NOMO-1 treated with dmso at 0.1 percent for 144 hours (cell line): ENCODE data around the gene ANKMY1.
A peak's percentile ranks its signal among the peaks of the same experiment; 100 is the strongest.

ENCODE experiments used
- DNase-seq: peaks from one replicate; lab custom pipeline; 2025; ENCODE audit not compliant: unreplicated experiment; lab: John Stamatoyannopoulos, UW

ANKMY1 gene, protein sequence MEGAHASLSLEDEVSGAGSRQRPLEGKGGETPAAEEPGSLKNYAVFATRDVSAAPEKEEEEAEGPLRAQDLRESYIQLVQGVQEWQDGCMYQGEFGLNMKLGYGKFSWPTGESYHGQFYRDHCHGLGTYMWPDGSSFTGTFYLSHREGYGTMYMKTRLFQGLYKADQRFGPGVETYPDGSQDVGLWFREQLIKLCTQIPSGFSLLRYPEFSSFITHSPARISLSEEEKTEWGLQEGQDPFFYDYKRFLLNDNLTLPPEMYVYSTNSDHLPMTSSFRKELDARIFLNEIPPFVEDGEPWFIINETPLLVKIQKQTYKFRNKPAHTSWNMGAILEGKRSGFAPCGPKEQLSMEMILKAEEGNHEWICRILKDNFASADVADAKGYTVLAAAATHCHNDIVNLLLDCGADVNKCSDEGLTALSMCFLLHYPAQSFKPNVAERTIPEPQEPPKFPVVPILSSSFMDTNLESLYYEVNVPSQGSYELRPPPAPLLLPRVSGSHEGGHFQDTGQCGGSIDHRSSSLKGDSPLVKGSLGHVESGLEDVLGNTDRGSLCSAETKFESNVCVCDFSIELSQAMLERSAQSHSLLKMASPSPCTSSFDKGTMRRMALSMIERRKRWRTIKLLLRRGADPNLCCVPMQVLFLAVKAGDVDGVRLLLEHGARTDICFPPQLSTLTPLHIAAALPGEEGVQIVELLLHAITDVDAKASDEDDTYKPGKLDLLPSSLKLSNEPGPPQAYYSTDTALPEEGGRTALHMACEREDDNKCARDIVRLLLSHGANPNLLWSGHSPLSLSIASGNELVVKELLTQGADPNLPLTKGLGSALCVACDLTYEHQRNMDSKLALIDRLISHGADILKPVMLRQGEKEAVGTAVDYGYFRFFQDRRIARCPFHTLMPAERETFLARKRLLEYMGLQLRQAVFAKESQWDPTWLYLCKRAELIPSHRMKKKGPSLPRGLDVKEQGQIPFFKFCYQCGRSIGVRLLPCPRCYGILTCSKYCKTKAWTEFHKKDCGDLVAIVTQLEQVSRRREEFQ

GRCh38 chr2:240557808-240558207 is at the start of gene ANKMY1:
ANKMY1 (minus strand) TSS chr2:240557988; CDS start chr2:240557335, 653 bp downstream.
- no peak for DNase-seq

- DNase-seq, result no peak
These were observed 48.3 kb upstream of the ANKMY1 start for GRCh38 chr2:240605867-240606743.

DNA sequence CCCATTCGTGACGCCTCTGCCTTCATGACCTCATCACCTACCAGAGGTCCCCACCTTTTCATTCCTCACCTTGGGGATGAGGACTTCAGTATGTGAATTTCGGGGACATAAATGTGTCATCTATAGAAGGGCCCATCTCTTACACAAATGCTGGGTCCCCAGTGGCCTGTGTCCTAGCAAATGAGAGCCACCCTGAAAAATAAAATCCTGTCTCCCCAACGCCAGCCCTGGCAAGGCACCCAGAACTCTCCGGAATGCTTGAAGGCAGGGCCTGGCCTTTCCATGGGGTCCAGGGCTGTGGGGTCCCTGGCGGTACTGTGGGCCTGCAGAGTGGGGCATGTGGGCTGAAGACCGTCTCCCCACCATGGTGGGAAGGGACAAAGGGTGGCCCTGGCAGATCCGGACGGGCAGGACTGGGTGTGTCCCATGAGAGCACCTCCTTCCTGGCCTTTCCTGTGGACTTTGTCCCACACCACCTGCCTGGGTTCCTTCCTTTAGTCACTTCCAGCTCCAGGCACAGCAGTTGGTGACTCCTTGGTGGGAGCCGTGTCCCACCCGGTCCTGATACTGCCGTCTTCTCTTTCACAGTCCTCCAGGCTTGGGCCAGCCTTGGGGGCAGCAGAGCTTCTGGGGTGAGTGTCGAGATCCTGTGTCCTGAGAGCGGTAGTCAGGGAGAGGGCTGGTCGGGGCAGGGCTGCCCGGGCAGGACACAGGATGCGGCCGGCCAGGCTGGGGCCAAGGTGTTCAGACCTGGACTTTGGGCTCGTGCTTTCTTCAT is 47.3 kb upstream of the ANKMY1 start:
- no peak for DNase-seq

- DNase-seq, result peak; percentile 50
These were observed 46.6 kb upstream of the ANKMY1 start for GRCh38 chr2:240604291-240604938.

DNA sequence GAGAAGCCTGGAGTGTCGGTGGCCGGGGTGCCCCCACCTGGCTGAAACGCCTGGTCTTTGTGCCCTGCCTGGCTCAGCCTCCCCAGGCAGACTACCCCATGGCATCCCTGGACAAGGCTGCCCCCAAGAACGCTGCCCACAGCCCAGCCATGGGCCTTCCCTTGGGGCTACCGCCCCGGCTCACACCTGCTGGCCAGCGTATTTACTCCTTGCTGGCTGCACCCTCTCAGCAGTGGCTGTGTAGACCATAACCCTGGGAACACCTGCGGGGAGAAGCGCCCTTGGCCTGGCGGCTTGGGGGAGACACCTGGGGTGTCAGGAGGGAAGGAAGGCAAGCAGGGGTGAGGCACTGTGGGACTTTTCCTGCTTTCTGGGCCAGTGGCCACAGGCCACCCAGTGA is 46.1 kb upstream of the ANKMY1 start:
- DNase-seq, result no peak

GRCh38 chr2:240603081-240603835 is 45.5 kb upstream of the ANKMY1 start:
- DNase-seq, result no peak

DNA sequence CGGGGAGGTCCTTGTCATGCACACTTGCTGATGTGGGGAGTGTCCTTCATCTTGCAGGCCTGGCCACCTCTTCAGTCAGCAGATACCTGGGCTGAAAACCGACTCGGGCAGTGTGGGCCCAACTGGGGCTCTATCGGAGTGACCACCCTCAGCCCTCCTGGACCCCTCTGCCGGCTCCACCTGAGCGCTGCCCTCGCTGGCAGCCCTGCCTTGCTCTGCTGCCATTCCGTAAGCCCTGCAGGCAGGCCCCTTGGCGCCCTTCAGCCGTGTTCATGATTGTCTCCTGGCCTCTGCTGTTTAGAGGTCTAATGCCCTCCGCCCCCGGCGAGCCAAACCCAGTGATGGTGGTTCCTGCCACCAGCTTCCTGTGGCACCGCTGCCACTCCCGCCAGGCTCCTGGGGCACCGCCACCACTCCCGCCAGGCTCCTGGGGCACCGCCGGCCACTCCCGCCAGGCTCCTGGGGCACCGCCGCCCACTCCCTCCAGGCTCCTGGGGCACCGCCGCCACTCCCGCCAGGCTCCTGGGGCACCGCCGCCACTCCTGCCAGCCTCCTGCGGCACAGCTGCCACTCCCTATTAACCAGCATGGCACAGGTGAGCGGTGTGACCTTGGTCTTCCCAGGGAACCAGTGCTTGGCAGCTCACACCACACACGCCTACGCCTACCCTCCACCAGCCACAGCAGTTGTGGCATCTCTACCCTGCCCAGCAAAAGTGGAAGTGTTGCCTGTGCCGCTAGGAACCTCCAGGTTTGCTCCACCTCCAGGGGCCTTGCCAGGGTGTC is 44.7 kb upstream of the ANKMY1 start:
- DNase-seq, result no peak

DNA sequence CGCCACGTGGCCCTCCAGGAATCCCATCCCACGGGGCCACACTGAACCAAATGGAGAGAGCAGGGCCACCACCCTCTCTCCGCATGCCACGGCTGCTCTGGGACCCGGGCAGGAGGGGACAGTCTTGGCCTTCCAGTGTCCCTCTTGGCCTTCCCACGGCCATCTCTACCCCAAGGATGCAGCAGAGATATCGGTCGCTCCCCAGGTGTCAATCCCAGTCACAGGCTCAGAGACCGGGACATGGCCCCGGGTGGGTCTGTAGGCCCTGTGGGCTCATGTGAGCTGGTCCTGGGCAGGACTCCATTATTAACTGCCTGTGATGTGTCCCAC is 44.0 kb upstream of the ANKMY1 start:
- DNase-seq, result no peak

DNA sequence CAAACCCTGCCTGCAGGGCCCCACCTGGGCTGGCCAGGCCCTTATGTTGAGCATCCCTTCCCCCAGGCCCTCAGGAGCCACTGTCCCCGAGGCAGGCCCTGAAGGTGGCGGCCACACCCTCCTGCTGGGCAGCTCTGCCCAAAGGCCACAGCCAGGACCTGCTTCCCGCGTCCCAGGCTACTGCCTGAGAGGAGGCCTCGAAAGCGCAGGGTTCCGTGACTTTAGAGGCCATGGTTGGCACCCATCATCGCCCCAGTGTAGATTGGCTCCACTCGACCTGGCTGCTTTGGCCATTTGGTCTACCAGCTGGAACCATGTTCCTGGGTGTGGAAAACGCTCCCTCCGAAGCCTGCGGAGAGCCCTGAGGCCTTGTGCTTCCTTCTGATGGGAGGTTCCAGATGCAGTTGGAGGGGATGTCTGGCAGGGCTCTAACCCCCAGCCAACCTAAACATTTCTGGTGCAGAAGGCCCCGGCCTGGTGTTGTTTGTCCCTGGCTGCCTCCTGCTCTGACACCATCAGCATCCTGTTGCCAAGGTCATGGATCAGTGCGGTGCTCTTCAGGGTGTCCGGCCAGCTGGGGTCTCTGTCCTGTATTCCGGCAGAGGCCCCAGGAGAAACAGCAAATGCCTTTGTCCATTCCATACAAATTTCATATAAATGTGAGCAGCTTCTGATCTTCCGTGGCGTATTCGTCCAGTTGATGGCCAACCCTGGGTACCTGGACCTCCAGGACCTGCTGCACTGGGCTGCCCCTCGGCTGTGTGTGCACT is 43.5 kb upstream of the ANKMY1 start:
- DNase-seq, result no peak

DNA sequence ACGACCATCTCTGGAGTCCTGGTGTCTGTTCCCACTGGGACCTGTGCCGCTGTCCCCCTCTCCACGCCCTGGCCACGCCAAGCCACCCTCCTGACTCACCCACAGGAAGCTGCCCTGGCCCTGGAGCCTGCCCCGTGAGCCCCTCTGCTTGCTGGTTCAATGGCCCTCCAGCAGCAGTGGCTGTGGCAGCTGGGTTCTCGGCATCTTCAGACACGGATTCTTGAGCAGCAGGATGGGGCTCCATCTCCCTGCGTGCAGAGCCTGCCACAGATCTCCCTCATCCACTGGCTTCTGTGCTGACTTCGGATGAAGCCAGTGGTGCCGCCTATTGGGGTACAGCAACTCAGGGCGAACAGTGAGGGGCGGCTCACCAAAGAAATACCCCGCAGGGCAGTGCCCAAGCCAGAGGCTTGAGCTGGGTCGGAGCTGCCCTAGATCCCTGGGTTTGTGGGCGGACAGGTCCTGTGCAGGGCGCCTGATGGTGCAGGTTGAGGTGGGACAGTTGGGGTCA is 42.7 kb upstream of the ANKMY1 start:
- no peak for DNase-seq

GRCh38 chr2:240599141-240599583 is 41.4 kb upstream of the ANKMY1 start:
- DNase-seq, result no peak

DNA sequence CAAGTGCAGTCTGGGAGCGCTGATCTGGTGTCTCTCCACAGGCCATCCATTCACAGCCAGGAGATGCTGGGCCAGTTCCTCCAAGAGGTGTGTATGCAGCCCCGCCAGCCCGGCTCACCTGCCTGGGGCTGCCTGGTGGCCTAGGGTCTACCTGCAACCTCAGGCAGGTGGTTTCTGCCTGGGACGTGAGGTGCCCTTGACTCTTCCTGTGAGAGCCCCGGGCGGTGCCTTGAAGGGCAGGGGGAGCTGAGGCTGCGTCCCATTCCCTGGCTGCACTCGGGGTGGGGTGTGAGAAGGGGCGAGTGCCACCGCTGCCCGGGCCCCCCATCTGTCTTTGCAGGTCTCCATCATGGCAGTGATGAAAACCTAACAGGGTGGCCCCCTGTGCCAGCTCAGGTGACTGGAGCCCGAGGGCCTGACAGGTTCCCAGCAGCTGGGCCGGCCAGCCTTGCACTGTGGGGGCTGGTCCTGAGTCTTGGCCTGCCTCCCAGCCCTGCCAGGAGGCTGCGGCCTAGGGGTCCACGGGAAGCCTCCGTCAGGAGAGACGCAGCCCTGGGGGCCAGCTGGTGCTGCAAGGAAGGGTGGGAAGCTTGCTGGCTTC is 40.6 kb upstream of the ANKMY1 start:
- DNase-seq, result no peak

DNA sequence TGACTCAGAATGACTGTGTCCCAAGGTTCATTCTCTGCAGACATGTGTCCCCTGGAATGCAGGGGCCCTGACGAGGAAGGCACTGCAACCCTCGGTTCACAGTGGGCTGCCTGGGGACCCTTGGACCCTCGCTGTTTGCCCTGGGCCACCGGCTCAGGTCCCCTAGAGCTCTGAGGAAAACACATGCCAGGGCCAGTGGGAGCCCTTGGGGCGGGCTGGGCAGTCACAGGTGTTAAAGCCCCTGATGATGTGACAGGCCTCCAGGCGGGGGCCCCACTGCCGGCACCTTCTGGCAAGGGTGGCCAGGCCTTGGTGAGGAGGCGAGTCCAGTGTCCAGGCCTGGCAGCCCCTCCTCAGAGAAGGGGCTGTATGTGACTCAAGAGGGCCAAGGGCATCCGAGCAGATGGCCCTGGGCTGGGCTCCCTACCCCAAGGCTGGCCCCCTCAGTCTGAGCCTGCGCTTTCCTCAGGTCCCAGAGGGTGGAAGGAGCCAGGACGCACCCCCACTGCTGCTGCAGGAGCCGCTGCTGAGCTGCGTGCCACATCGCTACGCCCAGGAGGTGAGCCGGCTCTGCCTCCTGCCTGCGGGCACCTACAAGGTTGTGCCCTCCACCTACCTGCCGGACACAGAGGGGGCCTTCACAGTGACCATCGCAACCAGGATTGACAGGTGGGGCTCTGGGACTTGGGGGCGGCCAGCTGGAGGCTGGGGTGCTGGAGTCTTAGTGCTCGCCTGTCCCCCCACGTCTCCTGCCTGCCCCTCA is 39.8 kb upstream of the ANKMY1 start:
- no peak for DNase-seq

- no peak for DNase-seq
These were observed 39.2 kb upstream of the ANKMY1 start for GRCh38 chr2:240597054-240597418.

GRCh38 chr2:240596491-240596931 is 38.7 kb upstream of the ANKMY1 start:
- DNase-seq, result no peak

- DNase-seq, result no peak
These were observed 38.3 kb upstream of the ANKMY1 start for GRCh38 chr2:240596080-240596460.
